GM12891 (cell line): Measurements from ENCODE around the gene SLC25A22.

ENCODE experiments used
- DNase-seq: peaks from one replicate; pipeline ENCODE4 v3.0.0; 2011; ENCODE audit warnings: low spot score; ENCODE audit not compliant: insufficient read length
- FAIRE-seq: peaks from 2 replicates; lab custom pipeline; 2011; peaks lifted over from hg19 to GRCh38; lab: Jason Lieb, UNC
- PAX5 ChIP-seq: IDR thresholded peaks from 2 replicates; pipeline ENCODE4 v1.6.1; 2011; ENCODE audit warnings: low read length, moderate library complexity, mild to moderate bottlenecking; ENCODE audit not compliant: insufficient read depth, severe bottlenecking
- POLR2A ChIP-seq: IDR thresholded peaks from 2 replicates; pipeline ENCODE4 v1.6.1; 2011; ENCODE audit warnings: low read depth, low read length, control low read depth
- POLR2AphosphoS5 ChIP-seq: IDR thresholded peaks from 2 replicates; pipeline ENCODE4 v1.6.1; 2011; ENCODE audit warnings: low read depth, low read length, control low read depth
- POU2F2 ChIP-seq: IDR thresholded peaks from 2 replicates; pipeline ENCODE4 v1.6.1; 2011; ENCODE audit warnings: low read depth, mild to moderate bottlenecking, control low read depth, low read length, moderate library complexity
- SPI1 ChIP-seq: IDR thresholded peaks from 2 replicates; pipeline ENCODE4 v1.6.1; 2011; ENCODE audit warnings: low read depth, low read length, control low read depth
- TAF1 ChIP-seq: IDR thresholded peaks from 2 replicates; pipeline ENCODE4 v1.6.1; 2011; ENCODE audit warnings: low read depth, low read length, control low read depth

Gene SLC25A22

GRCh38 chr11:765025-765801, 32.9 kb downstream of the SLC25A22 start:
- TF ChIP-seq POU2F2 = 0 out of 2 replicates have a peak, but pooled peaks have one; percentile 13
- TF ChIP-seq PAX5 = no peak
- TF ChIP-seq POLR2A = 0 out of 2 replicates have a peak, but pooled peaks have one; percentile 31
- no peak for TF ChIP-seq TAF1
- no peak for TF ChIP-seq SPI1
- TF ChIP-seq POLR2AphosphoS5 = peak; percentile 70
- DNase-seq = no peak
- peak; percentile 57 for FAIRE-seq

GRCh38 chr11:764322-765024, 33.6 kb downstream of the SLC25A22 start:
- TF ChIP-seq TAF1 = no peak
- TF ChIP-seq SPI1 = no peak
- TF ChIP-seq POLR2AphosphoS5 = peak; percentile 43; the same call in 1 of the 2 replicates
- FAIRE-seq (no peak), DNase-seq (no peak)

GRCh38 chr11:763549-764321, 34.3 kb downstream of the SLC25A22 start:
- DNase-seq (no peak), FAIRE-seq (no peak)
- TF ChIP-seq TAF1 (no peak), POLR2A (0 out of 2 replicates have a peak, but pooled peaks have one; percentile 31)

GRCh38 chr11:763073-763463, 35.0 kb downstream of the SLC25A22 start:
- FAIRE-seq (no peak), DNase-seq (no peak)
- TF ChIP-seq POU2F2 = no peak
- no peak for TF ChIP-seq TAF1
- no peak for TF ChIP-seq POLR2A
- TF ChIP-seq SPI1 = no peak
- TF ChIP-seq POLR2AphosphoS5 = no peak
- TF ChIP-seq PAX5 = no peak

GRCh38 chr11:762421-763072, 35.5 kb downstream of the SLC25A22 start:
- DNase-seq = no peak
- FAIRE-seq = no peak
- no peak for TF ChIP-seq POLR2A
- TF ChIP-seq SPI1 = no peak
- TF ChIP-seq TAF1 = no peak
- TF ChIP-seq POU2F2 = no peak

GRCh38 chr11:761526-762108, 36.5 kb downstream of the SLC25A22 start:
- FAIRE-seq (no peak), DNase-seq (no peak)
- TF ChIP-seq POLR2A (no peak), TAF1 (no peak), POLR2AphosphoS5 (no peak), SPI1 (no peak), POU2F2 (no peak), PAX5 (no peak)

GRCh38 chr11:760236-760635, 37.8 kb downstream of the SLC25A22 start:
- no peak for FAIRE-seq
- TF ChIP-seq POLR2A (no peak), POU2F2 (no peak), SPI1 (no peak), POLR2AphosphoS5 (no peak), PAX5 (no peak), TAF1 (no peak)
- DNase-seq = no peak

GRCh38 chr11:749731-750130, 48.4 kb downstream of the SLC25A22 start:
- TF ChIP-seq POLR2A (no peak), POU2F2 (no peak), POLR2AphosphoS5 (no peak), PAX5 (no peak), TAF1 (no peak), SPI1 (no peak)
- FAIRE-seq (peak; percentile 64), DNase-seq (no peak)

GRCh38 chr11:748007-748359, 50.1 kb downstream of the SLC25A22 start:
- DNase-seq = no peak
- FAIRE-seq = peak; percentile 87
- no peak for TF ChIP-seq TAF1
- TF ChIP-seq POU2F2 = no peak
- TF ChIP-seq PAX5 = no peak
- TF ChIP-seq POLR2A = no peak
- TF ChIP-seq POLR2AphosphoS5 = no peak
- TF ChIP-seq SPI1 = no peak
